ENCODE data around the gene ATR.
"Not testable (repeated sequence)": the region's sequence is repeated elsewhere in the genome, so short reads cannot be mapped to it uniquely, and the experiment has no call there.

Gene ATR

DNA sequence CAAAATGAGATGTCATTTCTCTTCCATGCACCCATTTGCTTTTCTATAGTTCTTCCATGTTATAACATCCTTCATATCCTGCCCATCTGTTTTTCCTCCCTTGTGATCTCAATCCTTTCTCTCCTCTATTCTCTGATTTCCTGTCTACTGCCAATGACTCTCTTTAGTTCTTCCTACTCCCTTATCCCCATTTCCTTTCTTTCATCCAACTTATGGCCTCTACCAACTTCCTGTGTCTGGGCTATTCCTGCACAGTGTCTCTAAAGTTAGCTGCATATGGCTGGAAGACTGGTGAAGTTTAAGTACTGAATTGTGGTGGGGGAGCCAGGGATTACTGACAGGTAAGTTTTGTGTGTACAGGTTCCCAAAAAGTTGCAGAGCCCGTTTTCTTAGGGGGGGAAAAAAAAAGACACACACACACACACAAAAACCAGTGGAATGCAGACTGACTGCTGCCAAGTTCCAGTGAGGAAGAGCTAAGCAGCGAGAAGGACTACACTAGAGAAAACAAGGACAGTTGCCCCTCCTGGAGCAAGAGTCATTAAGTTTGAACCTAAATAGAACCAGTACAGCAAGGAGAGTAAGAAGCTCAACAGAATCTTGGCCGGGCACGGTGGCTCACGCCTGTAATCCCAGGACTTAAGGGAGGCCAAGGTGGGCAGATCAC is 159.5 kb downstream of the ATR start:
- H3K27me3 ChIP-seq (ENCODE audit: low read depth, low read length) = no peaks in the 10 kb centered on the region
- H3K9me3 ChIP-seq (ENCODE audit: control insufficient read depth in 1 of 2, low read length in 2 of 2) = no peaks in the 10 kb centered on the region
- no peaks in the 10 kb centered on the region for H3K4me1 ChIP-seq (ENCODE audit: control insufficient read depth in 1 of 2, insufficient read depth in 2 of 2, low read length in 2 of 2)
- H3K27ac ChIP-seq (ENCODE audit: low read length) = no peak overlapping the region
- peaks cover 38 to 67% of the 10 kb centered on the region in 2 donors for H3K36me3 ChIP-seq (ENCODE audit: control insufficient read depth in 1 of 2, insufficient read depth in 2 of 2, low read length in 2 of 2)
- no peak overlapping the region for H3K4me3 ChIP-seq (ENCODE audit: low read depth in 1 of 2, low read length in 2 of 2)

DNA sequence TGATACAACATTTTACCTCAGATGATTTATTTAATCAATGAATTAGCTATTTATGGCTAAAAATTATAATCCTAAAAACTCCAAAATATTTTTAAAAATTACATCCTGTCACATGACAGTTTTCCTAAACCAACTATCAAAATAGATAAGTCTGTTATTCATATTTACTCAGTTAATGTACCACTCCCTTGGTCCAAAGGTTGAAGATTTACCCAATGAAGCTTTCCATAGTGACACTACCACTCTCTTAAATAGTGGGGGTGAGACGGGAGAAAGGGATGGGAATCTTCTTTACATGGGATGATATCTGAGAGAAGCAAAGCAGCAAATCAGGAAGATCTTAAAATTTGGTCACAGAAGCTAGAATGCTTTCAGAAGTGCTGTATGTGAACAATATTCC is 161.2 kb downstream of the ATR start:
- H3K9me3 ChIP-seq (ENCODE audit: control insufficient read depth in 1 of 2, low read length in 2 of 2) = no peaks in the 10 kb centered on the region
- H3K27me3 ChIP-seq (ENCODE audit: low read depth, low read length) = no peaks in the 10 kb centered on the region
- no peaks in the 10 kb centered on the region for H3K4me1 ChIP-seq (ENCODE audit: control insufficient read depth in 1 of 2, insufficient read depth in 2 of 2, low read length in 2 of 2)
- peaks cover 44 to 68% of the 10 kb centered on the region in 2 donors for H3K36me3 ChIP-seq (ENCODE audit: control insufficient read depth in 1 of 2, insufficient read depth in 2 of 2, low read length in 2 of 2)
- no peak overlapping the region for H3K27ac ChIP-seq (ENCODE audit: low read length)
- H3K4me3 ChIP-seq (ENCODE audit: low read depth in 1 of 2, low read length in 2 of 2) = no peak overlapping the region

DNA sequence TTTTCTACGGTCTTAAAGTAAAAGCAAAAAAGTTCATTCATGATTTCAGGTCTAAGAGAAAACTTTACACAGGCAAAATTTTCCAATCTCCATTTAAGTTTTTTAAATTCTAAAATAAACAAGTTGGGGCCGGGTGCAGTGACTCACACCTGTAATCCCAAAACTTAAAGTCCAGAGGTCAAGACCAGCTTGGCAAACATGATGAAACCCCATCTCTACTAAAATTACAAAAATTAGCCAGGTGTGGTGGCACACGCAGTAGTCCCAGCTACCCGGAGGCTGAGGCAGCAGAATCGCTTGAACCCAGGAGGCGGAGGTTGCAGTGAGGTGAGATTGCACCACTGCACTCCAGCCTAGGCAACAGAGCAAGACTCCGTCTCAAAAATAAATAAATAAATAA is 178.0 kb downstream of the ATR start:
- not testable (repeated sequence) for H3K9me3 ChIP-seq (ENCODE audit: control insufficient read depth in 1 of 2, low read length in 2 of 2); H3K27ac ChIP-seq (ENCODE audit: low read length); H3K4me1 ChIP-seq (ENCODE audit: control insufficient read depth in 1 of 2, insufficient read depth in 2 of 2, low read length in 2 of 2); H3K4me3 ChIP-seq (ENCODE audit: low read depth in 1 of 2, low read length in 2 of 2); H3K27me3 ChIP-seq (ENCODE audit: low read depth, low read length)
- peaks cover 41 to 44% of the 10 kb centered on the region in 2 donors for H3K36me3 ChIP-seq (ENCODE audit: control insufficient read depth in 1 of 2, insufficient read depth in 2 of 2, low read length in 2 of 2)

All from muscle layer of duodenum (tissue), 2 donors.